MV-4-11 (cell line): ENCODE results near the gene TIAM1.

Experiments
- DNase-seq: peaks from one replicate; lab custom pipeline; 2025; lab: John Stamatoyannopoulos, UW

The TIAM1 gene, protein sequence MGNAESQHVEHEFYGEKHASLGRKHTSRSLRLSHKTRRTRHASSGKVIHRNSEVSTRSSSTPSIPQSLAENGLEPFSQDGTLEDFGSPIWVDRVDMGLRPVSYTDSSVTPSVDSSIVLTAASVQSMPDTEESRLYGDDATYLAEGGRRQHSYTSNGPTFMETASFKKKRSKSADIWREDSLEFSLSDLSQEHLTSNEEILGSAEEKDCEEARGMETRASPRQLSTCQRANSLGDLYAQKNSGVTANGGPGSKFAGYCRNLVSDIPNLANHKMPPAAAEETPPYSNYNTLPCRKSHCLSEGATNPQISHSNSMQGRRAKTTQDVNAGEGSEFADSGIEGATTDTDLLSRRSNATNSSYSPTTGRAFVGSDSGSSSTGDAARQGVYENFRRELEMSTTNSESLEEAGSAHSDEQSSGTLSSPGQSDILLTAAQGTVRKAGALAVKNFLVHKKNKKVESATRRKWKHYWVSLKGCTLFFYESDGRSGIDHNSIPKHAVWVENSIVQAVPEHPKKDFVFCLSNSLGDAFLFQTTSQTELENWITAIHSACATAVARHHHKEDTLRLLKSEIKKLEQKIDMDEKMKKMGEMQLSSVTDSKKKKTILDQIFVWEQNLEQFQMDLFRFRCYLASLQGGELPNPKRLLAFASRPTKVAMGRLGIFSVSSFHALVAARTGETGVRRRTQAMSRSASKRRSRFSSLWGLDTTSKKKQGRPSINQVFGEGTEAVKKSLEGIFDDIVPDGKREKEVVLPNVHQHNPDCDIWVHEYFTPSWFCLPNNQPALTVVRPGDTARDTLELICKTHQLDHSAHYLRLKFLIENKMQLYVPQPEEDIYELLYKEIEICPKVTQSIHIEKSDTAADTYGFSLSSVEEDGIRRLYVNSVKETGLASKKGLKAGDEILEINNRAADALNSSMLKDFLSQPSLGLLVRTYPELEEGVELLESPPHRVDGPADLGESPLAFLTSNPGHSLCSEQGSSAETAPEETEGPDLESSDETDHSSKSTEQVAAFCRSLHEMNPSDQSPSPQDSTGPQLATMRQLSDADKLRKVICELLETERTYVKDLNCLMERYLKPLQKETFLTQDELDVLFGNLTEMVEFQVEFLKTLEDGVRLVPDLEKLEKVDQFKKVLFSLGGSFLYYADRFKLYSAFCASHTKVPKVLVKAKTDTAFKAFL (N-terminal part only)

GRCh38 chr21:31343680-31344480 is at the start of gene TIAM1:
Gene TIAM1 (minus strand): TSS chr21:31344261. CDS start chr21:31266972, 77,289 bp downstream.
- peak; percentile 77 for DNase-seq

DNA sequence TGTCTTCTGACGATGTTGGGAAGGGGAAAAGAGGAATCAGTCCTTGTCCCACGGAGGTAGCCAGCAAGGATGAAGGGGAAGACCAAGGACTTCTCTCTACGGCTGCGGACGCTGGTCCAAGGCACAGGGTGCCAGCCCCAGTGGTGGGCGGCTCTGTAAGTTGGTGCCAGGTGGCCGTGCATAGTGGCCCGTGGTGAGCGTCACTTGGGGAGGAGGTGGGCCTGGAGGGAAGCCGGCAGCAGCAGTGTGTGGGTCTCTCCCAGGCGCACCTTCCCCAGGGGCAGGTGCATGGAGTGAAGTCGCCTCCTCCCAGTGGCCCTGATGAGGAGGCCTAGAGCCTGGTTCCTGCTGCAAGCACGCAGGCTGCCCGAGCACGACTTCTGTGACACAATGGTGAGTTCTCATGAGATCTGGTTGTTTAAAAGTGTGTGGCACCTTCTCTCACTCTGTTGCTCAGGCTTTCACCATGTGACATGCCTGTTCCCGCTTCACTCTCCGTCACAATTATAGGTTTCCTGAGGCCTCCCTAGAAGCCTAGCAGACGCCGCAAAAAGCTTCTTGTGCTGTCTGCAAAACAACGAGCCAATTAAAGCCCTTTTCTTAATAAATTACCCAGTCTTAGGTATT is 43.6 kb upstream of the TIAM1 start:
- no peak for DNase-seq

DNA sequence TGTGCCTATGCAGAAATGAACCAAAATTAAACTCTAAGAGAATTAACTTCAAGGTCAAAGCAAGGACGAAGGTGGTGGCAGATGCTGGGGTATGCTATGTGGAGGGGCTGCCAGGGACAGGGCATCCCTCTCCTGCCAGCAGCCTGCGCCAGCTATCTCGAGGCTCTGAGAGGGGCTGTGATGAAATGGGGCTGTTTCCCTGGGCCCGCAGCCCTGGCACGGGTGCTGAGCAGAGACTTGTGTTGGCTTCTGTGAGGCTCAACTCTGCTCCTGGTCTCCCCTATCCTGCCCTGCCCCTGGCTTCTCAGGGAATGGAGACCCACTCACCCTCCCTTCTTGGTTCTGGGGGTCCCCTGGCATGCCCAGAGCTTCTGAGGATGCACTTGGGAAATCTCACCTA is 41.9 kb upstream of the TIAM1 start:
- no peak for DNase-seq

DNA sequence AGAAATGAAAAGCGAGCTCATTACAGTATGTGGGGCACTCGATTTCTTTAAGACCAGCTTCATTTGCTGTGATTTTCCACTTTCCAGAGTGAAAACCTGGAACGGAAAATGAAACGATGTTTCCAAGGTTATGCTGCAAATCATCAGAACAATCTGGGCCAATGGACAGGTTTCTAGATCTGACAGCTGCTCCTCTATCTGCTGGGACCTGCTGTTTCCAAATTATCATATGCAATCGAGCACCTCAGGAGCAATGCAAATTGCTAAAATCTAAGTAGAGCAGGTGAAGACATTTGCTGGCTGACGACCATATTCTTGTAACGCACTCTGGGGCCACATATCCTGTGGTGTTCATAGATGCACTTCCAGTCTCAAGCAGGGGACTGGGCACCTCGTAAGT is 39.7 kb upstream of the TIAM1 start:
- no peak for DNase-seq

- no peak for DNase-seq
These were observed 38.0 kb upstream of the TIAM1 start for GRCh38 chr21:31382060-31382459.

- DNase-seq, result no peak
These were observed 32.2 kb upstream of the TIAM1 start for GRCh38 chr21:31376301-31376700.

GRCh38 chr21:31374395-31374794 is 30.3 kb upstream of the TIAM1 start:
- DNase-seq, result no peak

DNA sequence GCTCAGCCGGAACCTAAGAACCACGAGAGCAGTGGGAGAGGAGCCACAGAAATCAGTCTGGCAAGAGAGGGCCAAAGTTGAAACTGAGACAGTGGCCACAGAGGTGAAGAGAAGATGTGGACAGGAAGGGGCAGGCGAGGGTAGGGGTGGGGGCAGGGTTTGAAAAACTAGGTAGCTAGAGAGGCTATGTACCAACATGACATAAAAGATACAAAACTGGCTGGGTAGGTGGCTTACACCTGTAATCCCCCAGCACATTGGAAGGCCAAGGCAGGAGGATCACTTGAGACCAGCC is 28.4 kb upstream of the TIAM1 start:
- DNase-seq, result no peak

- no peak for DNase-seq
These were observed 27.8 kb upstream of the TIAM1 start for GRCh38 chr21:31371715-31372470.

DNA sequence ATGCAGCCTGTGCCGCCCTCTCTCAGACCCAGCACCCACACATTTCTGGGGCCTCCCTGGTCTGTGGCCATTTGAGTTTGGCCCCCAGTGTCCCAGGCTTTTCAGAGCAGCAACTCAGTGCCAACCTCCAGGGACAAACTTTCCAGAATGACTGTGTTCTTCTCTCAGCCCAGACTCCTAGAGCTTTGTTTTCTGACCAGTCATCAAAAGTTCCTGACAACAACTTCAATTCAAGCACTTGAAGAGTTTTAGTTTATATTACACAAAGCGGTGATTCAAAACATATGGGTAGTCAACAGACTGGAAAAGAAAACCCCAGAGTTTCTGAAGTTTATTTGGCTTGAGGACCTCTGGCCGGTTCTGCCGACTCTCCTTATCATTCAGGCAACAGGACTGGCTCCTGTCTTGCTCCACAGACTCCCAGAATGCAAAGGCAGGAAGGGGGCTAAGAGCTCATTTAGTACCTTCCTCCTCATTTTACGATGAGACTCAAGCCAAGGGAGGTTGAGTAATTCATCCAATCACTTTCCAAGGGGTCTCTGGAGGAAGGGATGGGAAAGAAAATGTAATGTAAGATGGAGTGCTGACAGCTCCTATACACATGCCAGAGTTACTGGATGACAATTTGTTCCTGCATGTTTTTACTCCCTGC is 27.0 kb upstream of the TIAM1 start:
- DNase-seq, result no peak

DNA sequence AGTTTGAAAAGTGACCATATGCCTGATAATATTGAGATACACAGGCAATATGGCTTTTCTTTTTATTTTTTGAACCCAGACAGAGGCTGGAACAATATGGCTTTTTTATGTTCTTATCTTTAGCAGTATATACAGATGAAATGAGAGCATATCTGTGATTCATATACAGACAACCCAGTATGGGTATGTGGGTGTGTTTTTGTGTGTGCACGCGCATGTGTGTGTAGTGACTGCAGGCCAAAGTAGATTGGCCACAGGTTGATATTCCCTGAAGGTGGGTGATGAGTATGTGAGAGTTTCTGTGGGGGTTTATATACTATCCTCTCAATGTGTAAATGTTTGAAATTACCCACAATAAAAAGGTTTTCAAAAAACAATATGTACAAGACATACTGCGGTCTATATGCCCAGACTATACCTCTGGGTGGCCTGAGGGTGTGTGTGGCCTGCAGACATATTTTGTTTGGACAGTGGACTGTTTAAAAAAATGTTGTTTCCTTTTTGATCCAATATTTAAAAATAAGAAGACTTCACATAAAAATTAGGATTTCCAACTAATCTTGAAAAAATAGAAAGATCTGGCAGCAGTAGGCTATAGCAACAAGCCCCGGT is 26.3 kb upstream of the TIAM1 start:
- DNase-seq, result no peak

DNA sequence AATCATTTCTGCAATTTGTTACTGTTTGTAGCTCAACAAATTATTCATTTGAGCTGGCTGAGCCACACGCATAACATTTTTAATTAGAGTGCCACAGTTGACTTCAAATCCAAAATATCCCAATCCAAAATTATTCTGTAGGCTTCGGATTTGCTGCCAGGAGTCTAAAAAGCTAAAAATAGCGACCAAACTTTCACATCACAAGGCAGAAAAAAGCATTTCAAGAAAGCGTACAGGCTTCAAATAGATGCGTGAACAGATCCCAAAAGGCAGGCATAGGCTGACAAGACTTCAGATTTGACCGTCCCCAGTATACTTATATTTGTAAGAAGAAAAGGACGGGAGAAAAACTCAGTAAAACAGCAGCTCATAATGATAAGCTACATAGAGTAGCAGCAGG is 24.3 kb upstream of the TIAM1 start:
- no peak for DNase-seq

GRCh38 chr21:31367801-31368200 is 23.7 kb upstream of the TIAM1 start:
- no peak for DNase-seq

DNA sequence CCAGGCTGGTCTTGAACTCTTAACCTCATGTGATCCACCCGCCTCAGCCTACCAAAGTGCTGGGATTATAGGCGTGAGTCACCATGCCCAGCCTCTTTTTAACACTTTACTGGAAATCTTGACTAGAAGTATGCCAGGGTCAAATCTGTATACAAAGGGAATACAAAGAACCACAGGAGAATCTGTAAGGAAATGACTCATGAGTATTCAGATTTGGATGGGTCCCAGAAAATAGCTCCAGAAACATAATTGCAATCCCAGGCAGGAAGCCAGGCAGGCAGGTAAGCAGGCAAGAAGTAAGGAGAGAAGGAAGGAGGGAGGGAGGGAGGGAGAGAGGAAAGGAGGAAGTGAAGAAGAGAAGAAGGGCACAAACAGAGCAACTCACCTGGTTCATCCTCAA is 22.8 kb upstream of the TIAM1 start:
- DNase-seq, result no peak

- DNase-seq, result no peak
These were observed 20.3 kb upstream of the TIAM1 start for GRCh38 chr21:31364253-31364945.

DNA sequence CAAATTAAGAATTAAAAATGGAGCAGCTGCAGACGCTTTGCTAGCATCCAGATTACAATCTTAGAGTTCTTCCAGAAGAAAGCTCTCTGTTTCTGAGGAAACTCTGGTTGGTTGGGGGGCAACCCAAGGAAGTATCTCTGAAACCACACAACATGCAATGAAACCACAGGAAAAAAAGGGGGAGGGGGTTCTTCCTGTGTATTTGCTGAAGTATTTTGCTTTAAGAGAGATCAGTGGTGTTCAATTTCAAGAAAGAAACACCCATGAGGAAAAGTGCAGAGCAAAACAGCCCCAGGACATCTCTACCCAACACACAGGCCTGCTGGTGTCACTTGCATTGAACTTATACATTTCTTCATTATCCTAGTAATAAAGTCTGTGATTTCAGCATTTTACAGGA is 19.7 kb upstream of the TIAM1 start:
- DNase-seq, result no peak

GRCh38 chr21:31360717-31361116 is 16.7 kb upstream of the TIAM1 start:
- no peak for DNase-seq

DNA sequence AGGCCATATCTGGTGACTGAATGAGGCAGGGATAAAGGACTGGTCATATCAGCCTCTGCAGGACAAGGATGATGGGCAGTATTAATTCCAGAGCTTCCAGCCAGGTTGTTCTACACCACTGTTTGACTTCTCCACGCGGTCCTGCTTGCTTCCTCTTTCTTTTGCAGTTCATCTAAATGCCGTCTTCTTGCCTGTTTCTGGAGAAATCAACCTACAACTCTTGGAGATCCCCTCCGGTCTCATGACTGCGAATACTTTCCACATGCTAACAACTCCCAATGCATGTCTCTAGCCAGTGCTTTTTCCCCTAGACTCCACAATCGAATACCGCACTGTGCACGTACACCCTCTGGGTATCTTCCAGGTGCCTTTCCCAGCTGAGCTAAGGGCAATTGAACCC is 14.1 kb upstream of the TIAM1 start:
- DNase-seq, result peak; percentile 24

- no peak for DNase-seq
These were observed 12.4 kb upstream of the TIAM1 start for GRCh38 chr21:31356440-31356839.
